Skin of body (tissue), 2 donors: ENCODE measurements around the gene ITPK1. TPM values are rescaled to one million over a fixed set of nuclear protein-coding genes. Genes with fewer than 3 reads are reported as not detected.

ENCODE experiments used
- DNase-seq: peaks from one replicate; lab custom pipeline; 2025; lab: John Stamatoyannopoulos, UW
- total RNA-seq: library from RNA; depleted of rRNA; stranded (reverse); fragments of >200 nt; gene quantifications from one replicate; pipeline ENCODE4 v1.2.3, GENCODE V29; 2014

Gene ITPK1
- total RNA-seq, 1 donor from 2014 or later, result 7.6 TPM

GRCh38 chr14:93045211-93045674 lies 70.5 kb downstream of the ITPK1 start:
- DNase-seq, result no peak

GRCh38 chr14:93044556-93044955 lies 71.2 kb downstream of the ITPK1 start:
- no peak for DNase-seq

- no peak for DNase-seq
Observed at GRCh38 chr14:93044121-93044520, 71.6 kb downstream of the ITPK1 start.

GRCh38 chr14:93042968-93043940 lies 72.5 kb downstream of the ITPK1 start:
- no peak for DNase-seq

GRCh38 chr14:93041830-93042229 lies 73.9 kb downstream of the ITPK1 start:
- no peak for DNase-seq

GRCh38 chr14:93040982-93041381 lies 74.7 kb downstream of the ITPK1 start:
- DNase-seq, result no peak

- no peak for DNase-seq
Observed at GRCh38 chr14:93040443-93040842, 75.3 kb downstream of the ITPK1 start.

- DNase-seq, result no peak
Observed at GRCh38 chr14:93039649-93040315, 75.9 kb downstream of the ITPK1 start.

GRCh38 chr14:93037351-93037750 lies 78.4 kb downstream of the ITPK1 start:
- DNase-seq, result no peak

- DNase-seq, result no peak
Observed at GRCh38 chr14:93036652-93037345, 78.9 kb downstream of the ITPK1 start.

- no peak for DNase-seq
Observed at GRCh38 chr14:93035917-93036651, 79.6 kb downstream of the ITPK1 start.

GRCh38 chr14:93035585-93035916 lies 80.2 kb downstream of the ITPK1 start:
- DNase-seq, result no peak

- no peak for DNase-seq
Observed at GRCh38 chr14:93034671-93034994, 81.1 kb downstream of the ITPK1 start.

GRCh38 chr14:93033983-93034670 lies 81.6 kb downstream of the ITPK1 start:
- no peak for DNase-seq

- DNase-seq, result no peak
Observed at GRCh38 chr14:93033084-93033982, 82.4 kb downstream of the ITPK1 start.

- DNase-seq, result no peak
Observed at GRCh38 chr14:93032421-93032936, 83.2 kb downstream of the ITPK1 start.

- no peak for DNase-seq
Observed at GRCh38 chr14:93031505-93032315, 84.0 kb downstream of the ITPK1 start.

- no peak for DNase-seq
Observed at GRCh38 chr14:93030761-93031160, 85.0 kb downstream of the ITPK1 start.
